GM12878 (cell line): ENCODE results near the gene CNN1. TPM values are rescaled to one million over a fixed set of nuclear protein-coding genes. Genes with fewer than 3 reads are reported as not detected.

ENCODE experiments used
- ATAC-seq: fragments of 200-7000 bp; cut with Tn5 transposase; 3 replicates; pipeline ENCODE4 v1.9.1; 2020; ENCODE audit warnings: mild to moderate bottlenecking, moderate library complexity
- BruUV-seq: library from RNA; stranded (reverse); fragments of 400-500 nt; replicated peaks from 2 replicates; lab custom pipeline; 2021; lab: Mats Ljungman, UMichigan
- CTCF ChIA-PET: fragments of 300-600 bp; sonication (Branson Sonifier 250); formaldehyde crosslinking; extraction: SDS; loops from one replicate; lab custom pipeline; 2021; ENCODE audit warnings: inconsistent platforms; lab: Yijun Ruan, JAX
- POLR2A ChIA-PET: fragments of 350-600 bp; formaldehyde crosslinking; extraction: SDS; loops from one replicate; lab custom pipeline; 2021; ENCODE audit warnings: inconsistent platforms; lab: Charles Lee
- RAD21 ChIA-PET: fragments of 300-600 bp; sonication (Branson Sonifier 250); formaldehyde crosslinking; loops from one replicate; lab custom pipeline; 2023; ENCODE audit warnings: antibody characterized with exemption; ENCODE audit not compliant: unreplicated experiment; lab: Charles Lee
- SMC1A ChIA-PET: fragments of 300-600 bp; sonication (Branson Sonifier 250); formaldehyde crosslinking; loops from one replicate; lab custom pipeline; 2023; ENCODE audit not compliant: unreplicated experiment, uncharacterized antibody; lab: Charles Lee
- DNase-seq: peaks from one replicate; pipeline ENCODE4 v3.0.0-alpha.2; 2011; ENCODE audit warnings: low read depth, low spot score
- FAIRE-seq: peaks from 3 replicates; lab custom pipeline; 2011; peaks lifted over from hg19 to GRCh38; lab: Jason Lieb, UNC
- H2AFZ ChIP-seq: 2 replicates; pipeline ENCODE4 v1.6.0; 2011; ENCODE audit warnings: low read depth, low read length, control low read depth; ENCODE audit not compliant: control insufficient read depth
- H3K27ac ChIP-seq: 2 replicates; pipeline ENCODE4 v1.5.1; 2011; ENCODE audit warnings: control low read depth; ENCODE audit not compliant: control insufficient read depth, insufficient read depth
- H3K27me3 ChIP-seq, 2 experiments: replicated peaks in 1 of 2; 2 replicates each; pipeline versions ENCODE4 v1.6.0 to v1.6.1; 2011; ENCODE audit warnings: low read length in 1 of 2; ENCODE audit not compliant: control insufficient read depth in 2 of 2, insufficient read depth in 2 of 2
- H3K36me3 ChIP-seq, 2 experiments: 2 replicates each; pipeline ENCODE4 v1.5.1; 2011; ENCODE audit warnings: low read length in 1 of 2; ENCODE audit not compliant: control insufficient read depth in 2 of 2, insufficient read depth in 2 of 2
- H3K4me1 ChIP-seq: 2 replicates; pipeline ENCODE4 v1.6.1; 2011; ENCODE audit warnings: mild to moderate bottlenecking, low read length, moderate library complexity, mixed read lengths; ENCODE audit not compliant: control insufficient read depth, insufficient read depth
- H3K4me2 ChIP-seq: 2 replicates; pipeline ENCODE4 v1.6.0; 2011; ENCODE audit warnings: control low read depth; ENCODE audit not compliant: control insufficient read depth, insufficient read depth
- H3K4me3 ChIP-seq: fragments of 200-600 bp; sonication (generic); 2 replicates; pipeline ENCODE4 v1.5.1; 2016
- H3K79me2 ChIP-seq: 2 replicates; pipeline ENCODE4 v1.6.0; 2011; ENCODE audit warnings: low read length; ENCODE audit not compliant: control insufficient read depth, insufficient read depth
- H3K9ac ChIP-seq: 2 replicates; pipeline ENCODE4 v1.8.0; 2011; ENCODE audit warnings: low read length, control low read depth, mixed read lengths; ENCODE audit not compliant: control insufficient read depth, insufficient read depth
- H3K9me3 ChIP-seq: replicated peaks from 3 replicates; pipeline ENCODE4 v1.5.1; 2011; ENCODE audit warnings: mild to moderate bottlenecking, low read length; ENCODE audit not compliant: control insufficient read depth, insufficient read depth
- H4K20me1 ChIP-seq: 2 replicates; pipeline ENCODE4 v1.6.0; 2011; ENCODE audit not compliant: control insufficient read depth, insufficient read depth
- BHLHE40 ChIP-seq, 2 experiments: fragments of 450-650 bp in 1 of 2; IDR thresholded peaks; 2 replicates each; pipeline ENCODE4 v1.6.1; 2011 to 2017; ENCODE audit warnings: low read depth in 2 of 2, borderline replicate concordance in 1 of 2, improper control_type of control experiment in 1 of 2, low read length in 1 of 2, mild to moderate bottlenecking in 1 of 2
- CTCF ChIP-seq, 3 experiments: IDR thresholded peaks in 2 of 3; conservative IDR thresholded peaks in 1 of 3; 2 replicates each; pipeline ENCODE4 v1.5.1; 2011; ENCODE audit warnings: low read depth in 3 of 3, low read length in 3 of 3, mild to moderate bottlenecking in 3 of 3, control low read depth in 2 of 3, moderate library complexity in 2 of 3, inconsistent platforms in 1 of 3, mixed read lengths in 1 of 3; ENCODE audit not compliant: control insufficient read depth in 2 of 3, insufficient read depth in 1 of 3; ENCODE audit errors: extremely low read depth in 1 of 3
- NFYB ChIP-seq: IDR thresholded peaks from 2 replicates; pipeline ENCODE4 v1.6.1; 2011; ENCODE audit warnings: low read depth, mild to moderate bottlenecking, low read length, improper control_type of control experiment, moderate library complexity; ENCODE audit not compliant: insufficient read depth
- NR2C2 ChIP-seq: IDR thresholded peaks from 2 replicates; pipeline ENCODE4 v1.6.1; 2011; ENCODE audit warnings: borderline replicate concordance, low read depth; ENCODE audit not compliant: control insufficient read depth, insufficient read length
- WGBS: methylation state at CpG from one replicate; pipeline ENCODE4 v1.1.6; 2016; ENCODE audit warnings: low lambda C conversion rate; ENCODE audit not compliant: insufficient replicate concordance, insufficient coverage; ENCODE audit errors: missing lambda C conversion rate; 5-methylcytosine and 5-hydroxymethylcytosine counted together
- in situ Hi-C: fragments of 300-500 bp; cut with MboI; formaldehyde crosslinking; loops from 9 replicates; pipeline ENCODE4 v1.14.3; 2018; ENCODE audit warnings: mixed read lengths
- intact Hi-C: fragments of 100-400 bp; cut with micrococcal nuclease; formaldehyde crosslinking; loops from one replicate; pipeline ENCODE4 v1.14.2; 2022; ENCODE audit not compliant: unreplicated experiment
- polyA plus RNA-seq, 11 experiments: library from polyadenylated mRNA; depleted of rRNA in 4 of 11; unstranded in 6 of 11; stranded (reverse) in 5 of 11; fragments of >200 nt; fragmentation: Nextera tagmentation in 4 of 11; fragmentation: Illumina TruSeq in 1 of 11; extraction: Ambion mirVana in 4 of 11; extraction: Trizol in 1 of 11; gene quantifications; 1 replicate in 1 of 11; 2 replicates in 10 of 11; pipeline versions ENCODE4 v1.2.1 to v1.2.3, GENCODE V29; 2011 to 2016; ENCODE audit warnings: inconsistent platforms in 2 of 11, missing spikeins in 2 of 11, low read depth in 1 of 11
- total RNA-seq, 4 experiments: library from RNA; depleted of rRNA in 3 of 4; stranded (reverse); fragments of >200 nt in 3 of 4; fragmentation: Illumina TruSeq in 1 of 4; extraction: Trizol in 1 of 4; gene quantifications; 2 replicates each; pipeline versions ENCODE4 v1.2.1 to v1.2.3, GENCODE V29; 2013 to 2021
- TF ChIP-seq, protein P1 (sequence below): fragments of 450-650 bp; IDR thresholded peaks from 2 replicates; pipeline ENCODE4 v1.6.1; 2017; ENCODE audit warnings: mild to moderate bottlenecking

Gene CNN1
- total and polyA plus RNA-seq, 10 of the 15 experiments (the other 5 are each of a cell fraction or from before 2014, with no cell fraction given) = 0.03 to 0.58 (median 0.22) TPM; not detected in 1

GRCh38 chr19:11530432-11530831, 8.2 kb upstream of the CNN1 start:
- BruUV-seq = no TSS peak
- no peak for ATAC-seq
- H3K27me3 ChIP-seq = no peaks in the 10 kb centered on the region

More at GRCh38 chr19:11530432-11530831, 8.2 kb upstream of the CNN1 start:
- POLR2A ChIA-PET = interaction anchor here (0.5 kb wide), 1 partner anchor 96 kb away, joined by 3 read pairs; no protein-coding TSS in a partner anchor
- 0 out of 2 replicates have a peak, but pooled peaks have one; percentile 40 for TF ChIP-seq NFYB
- TF ChIP-seq, protein P1, sequence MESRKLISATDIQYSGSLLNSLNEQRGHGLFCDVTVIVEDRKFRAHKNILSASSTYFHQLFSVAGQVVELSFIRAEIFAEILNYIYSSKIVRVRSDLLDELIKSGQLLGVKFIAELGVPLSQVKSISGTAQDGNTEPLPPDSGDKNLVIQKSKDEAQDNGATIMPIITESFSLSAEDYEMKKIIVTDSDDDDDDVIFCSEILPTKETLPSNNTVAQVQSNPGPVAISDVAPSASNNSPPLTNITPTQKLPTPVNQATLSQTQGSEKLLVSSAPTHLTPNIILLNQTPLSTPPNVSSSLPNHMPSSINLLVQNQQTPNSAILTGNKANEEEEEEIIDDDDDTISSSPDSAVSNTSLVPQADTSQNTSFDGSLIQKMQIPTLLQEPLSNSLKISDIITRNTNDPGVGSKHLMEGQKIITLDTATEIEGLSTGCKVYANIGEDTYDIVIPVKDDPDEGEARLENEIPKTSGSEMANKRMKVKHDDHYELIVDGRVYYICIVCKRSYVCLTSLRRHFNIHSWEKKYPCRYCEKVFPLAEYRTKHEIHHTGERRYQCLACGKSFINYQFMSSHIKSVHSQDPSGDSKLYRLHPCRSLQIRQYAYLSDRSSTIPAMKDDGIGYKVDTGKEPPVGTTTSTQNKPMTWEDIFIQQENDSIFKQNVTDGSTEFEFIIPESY = no peak
- TF ChIP-seq BHLHE40 (IDR thresholded peaks at IDR 0.05; ENCODE audit: borderline replicate concordance in 1 of 2, low read depth in 2 of 2, low read length in 1 of 2) = peak; percentile 13 to 58; a peak in 2 of 4 replicates
- no peak for TF ChIP-seq NR2C2
- 0 out of 6 replicates have a peak, but pooled peaks of 2 of the 3 experiments have one; percentile 4 to 5 for TF ChIP-seq CTCF (IDR thresholded peaks at IDR 0.05 in 2 of 3, conservative IDR thresholded peaks at IDR 0.05 in 1 of 3; ENCODE audit: control insufficient read depth in 2 of 3, extremely low read depth in 1 of 3, insufficient read depth in 1 of 3, low read depth in 3 of 3, low read length in 3 of 3)
- TF ChIP-seq, all 136 proteins: peak for 3
- H3K4me1 ChIP-seq = no peaks in the 10 kb centered on the region
- H3K4me2 ChIP-seq = no peak overlapping the region
- in situ Hi-C loops (no loop called here), intact Hi-C loops (no loop called here)
- H2AFZ ChIP-seq = no peak overlapping the region
- peaks cover 4% of the 10 kb centered on the region; the same call in 1 of the 2 replicates for H3K79me2 ChIP-seq
- no peaks in the 10 kb centered on the region for H3K9me3 ChIP-seq
- DNase-seq (no peak), FAIRE-seq (no peak)
- ChIA-PET SMC1A (interaction anchor here (0.7 kb wide), 1 partner anchor 131 kb away, joined by 3 read pairs; no protein-coding TSS in a partner anchor), CTCF (no interaction called here), RAD21 (no interaction called here)
- no peak overlapping the region for H3K4me3 ChIP-seq
- no peak overlapping the region for H3K9ac ChIP-seq
- no peaks in the 10 kb centered on the region for H3K36me3 ChIP-seq
- H4K20me1 ChIP-seq = no peaks in the 10 kb centered on the region
- 64% methylated on average over 9 of the region's 9 CpGs for WGBS
- no peak overlapping the region for H3K27ac ChIP-seq
